COLO829 (cell line): ENCODE measurements around the gene RTL5.

Experiments
- DNase-seq: peaks from one replicate; pipeline ENCODE4 v3.0.0; 2012; ENCODE audit warnings: low spot score

RTL5 gene

DNA sequence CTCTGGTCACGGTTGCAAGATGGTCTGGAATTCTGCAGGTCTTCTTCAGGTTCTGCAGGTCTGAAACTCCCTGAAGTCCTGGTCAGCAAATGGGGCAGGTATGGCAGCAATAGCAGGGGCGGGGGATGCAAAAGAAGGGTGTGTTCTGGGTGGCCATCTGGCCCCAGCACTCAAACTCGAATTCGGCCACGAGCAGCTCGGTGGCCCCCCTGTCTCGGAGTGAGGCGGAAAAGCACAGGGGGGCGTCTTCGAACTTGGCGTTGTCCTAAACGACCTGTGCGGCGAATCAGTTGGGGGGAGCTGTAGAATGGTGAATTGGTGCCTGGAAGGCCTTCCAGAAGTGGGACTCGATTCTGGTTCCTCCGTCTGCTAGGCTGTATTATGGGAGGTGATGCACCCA lies 2.1 kb downstream of the RTL5 start:
- no peak for DNase-seq

DNA sequence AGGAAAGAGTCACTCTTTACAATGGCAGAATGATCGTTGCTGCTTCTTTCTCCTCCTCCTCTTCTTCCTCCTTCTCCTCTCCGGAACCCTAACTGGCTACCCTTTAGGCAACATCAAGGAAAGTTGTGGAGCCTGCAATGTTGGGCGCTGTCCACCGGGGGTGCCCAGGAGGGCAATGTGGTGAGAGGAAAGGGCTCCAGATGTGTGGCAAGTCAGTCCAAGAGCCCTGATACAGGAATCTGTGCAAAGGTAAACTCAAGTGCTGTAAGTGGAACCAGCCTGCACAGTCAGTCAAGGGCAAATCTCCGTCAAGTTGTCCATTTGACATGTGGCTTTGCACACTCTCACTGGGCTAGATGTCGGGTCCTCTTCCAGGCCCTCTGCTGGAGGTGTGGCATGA lies 2.8 kb downstream of the RTL5 start:
- no peak for DNase-seq

DNA sequence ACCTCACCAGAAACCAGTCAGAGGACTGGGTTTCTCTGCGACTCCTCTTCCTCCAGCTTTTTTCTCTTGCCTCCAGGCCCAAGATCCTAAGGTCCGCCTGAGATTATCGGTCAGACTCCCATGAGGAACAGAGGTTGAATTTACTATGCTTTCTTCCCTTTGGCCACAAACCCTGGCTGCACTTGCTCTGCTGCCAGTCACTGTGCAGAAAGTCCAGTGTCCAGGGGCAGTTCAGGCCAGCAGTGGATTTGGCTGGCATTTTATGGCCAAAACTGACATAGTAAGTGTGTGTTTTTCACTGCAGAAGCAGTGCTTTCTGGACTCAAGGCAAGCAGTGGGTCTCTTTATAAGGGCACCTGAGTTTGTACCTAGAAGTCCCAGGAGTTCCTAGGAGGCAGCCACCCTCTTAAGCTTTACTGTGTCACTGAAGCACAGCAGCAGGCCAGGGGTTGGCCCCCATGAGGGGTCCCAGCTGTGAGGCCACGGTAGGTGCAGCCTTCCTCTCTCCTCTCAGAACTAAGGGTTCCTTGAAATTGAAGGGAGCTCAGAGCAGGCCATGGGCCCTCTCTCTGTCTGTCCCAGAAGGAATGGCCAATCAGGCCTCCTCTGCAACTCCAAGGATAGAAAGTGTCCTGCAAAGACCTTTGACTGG lies 3.4 kb downstream of the RTL5 start:
- no peak for DNase-seq

DNA sequence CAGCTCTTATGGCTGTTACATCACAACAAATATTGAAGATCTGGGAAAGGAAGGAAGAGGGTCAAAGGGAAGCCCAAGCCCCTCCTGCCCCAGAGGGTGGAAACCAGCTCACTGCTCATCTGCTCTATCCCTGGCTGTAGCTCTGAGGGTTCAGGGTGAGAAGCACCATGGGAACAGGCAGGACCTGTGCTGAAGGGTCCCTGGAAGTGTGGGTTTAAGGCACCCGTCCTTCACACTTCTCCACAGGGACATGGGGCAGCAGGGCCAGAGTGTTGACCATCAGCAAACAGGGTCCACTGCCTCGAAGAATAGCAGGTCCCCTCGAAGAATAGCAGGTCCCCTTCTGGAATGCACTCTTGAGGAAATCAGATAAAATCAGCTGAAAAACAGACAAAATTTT lies 4.4 kb downstream of the RTL5 start:
- no peak for DNase-seq

DNA sequence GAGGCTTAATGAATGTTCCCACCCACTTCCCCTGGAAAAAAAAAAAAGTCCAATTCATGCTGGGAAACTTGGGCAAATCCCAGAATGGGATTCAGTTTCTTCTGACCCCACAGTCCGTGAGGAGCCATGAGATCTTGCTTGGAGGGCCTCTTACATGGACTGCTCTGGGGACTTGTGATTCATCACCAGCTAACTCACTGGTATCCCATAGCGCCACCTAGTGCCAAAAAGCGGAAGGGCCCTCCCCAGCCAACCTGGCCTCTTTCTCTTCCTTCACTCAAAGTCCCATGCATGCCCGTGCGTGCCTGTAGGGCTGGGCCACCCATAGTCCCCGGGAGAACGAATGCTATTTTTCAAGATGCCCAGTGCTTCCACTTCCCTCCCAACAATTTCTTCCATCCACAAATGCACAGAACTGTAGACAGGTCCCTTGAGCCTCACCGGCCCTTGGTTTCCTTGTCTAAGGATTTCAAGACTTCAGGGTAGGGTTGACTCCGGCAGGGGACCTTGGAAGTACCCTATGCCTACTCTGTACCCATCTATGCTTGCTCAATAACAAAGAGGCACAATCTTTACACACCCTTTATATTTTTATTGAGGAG lies 5.1 kb downstream of the RTL5 start:
- DNase-seq, result peak; percentile 78

DNA sequence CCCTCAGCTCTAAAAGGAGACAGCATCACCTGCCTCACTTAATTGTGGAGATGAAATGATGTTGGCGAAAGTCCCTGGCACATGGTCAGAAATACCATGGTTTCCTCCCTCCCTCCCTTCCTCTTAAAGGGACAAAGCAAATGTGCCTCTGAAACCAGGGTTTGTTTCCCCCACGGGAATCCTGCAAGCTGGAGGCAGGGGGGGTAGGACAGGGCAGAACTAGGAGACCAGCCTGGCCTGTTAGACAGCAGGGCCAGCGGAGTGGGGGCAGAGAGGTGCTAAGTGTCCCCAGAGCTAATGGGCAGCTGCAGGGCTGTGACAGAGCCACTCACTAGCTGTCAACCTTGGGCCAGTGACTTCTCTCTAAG lies 5.7 kb downstream of the RTL5 start:
- no peak for DNase-seq

DNA sequence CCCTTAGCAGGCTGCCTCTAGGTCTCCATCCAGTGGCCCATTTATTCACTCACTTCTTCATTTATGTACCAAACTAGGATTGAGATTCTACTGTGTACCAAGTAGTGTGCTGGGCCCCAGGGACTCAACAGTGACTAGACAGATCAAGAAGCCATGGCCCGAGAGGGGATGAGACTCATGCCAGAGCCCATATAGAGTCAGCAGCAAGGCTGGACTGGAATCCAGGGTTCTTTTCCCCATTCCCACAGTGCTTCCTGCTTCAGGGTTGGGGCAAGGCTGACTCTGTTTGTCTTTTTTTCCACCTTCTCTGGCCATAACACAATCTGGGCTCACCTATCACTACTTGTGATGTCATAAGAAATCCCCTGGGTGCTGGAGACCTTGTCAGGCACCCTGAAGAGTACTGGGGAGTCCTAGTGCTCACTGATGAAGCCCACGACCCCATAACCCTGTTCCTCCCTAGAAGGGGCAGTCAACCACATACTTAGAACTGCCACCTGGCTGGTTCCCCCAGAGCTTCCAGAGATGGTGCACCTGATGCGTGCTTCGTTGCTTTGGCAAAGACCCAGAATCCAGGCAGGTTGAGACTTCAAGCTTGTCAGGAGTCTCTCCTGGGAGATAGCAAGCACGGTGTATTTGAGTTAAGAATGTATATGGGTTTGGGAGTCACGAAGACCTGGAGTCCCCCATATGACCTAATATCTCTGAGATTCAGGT lies 6.2 kb downstream of the RTL5 start:
- no peak for DNase-seq

DNA sequence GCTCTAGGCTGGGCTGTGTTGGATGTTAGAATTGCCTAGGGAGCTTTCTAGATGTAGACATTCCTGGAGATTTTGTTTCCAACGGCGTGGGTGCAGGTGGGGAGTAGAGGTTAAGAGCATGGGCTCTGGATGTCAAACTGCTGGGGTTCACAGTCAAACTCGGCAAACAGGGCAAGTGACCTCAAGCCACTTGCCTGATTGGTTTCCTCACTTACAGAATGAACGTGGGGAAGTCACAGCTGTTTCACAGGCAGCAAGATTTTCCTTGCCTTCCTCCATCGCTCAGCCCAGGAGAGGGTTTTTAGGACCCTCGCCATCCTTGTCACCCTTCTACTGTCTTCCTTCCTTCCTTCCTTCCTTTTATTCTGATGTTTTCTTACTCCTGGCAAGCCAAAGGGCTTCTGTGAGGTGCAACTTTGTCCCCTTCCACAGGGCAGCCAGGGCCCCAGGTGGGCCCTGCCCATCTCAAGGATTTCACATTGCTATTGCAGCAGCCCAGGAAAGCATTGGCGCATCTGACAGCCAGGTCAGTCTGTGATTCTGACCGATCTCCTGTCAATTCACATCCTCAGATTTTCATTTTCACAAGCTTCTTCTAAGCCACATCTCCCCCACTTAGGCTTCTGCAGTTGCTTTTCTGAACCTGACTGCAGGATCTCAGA lies 7.0 kb downstream of the RTL5 start:
- no peak for DNase-seq

DNA sequence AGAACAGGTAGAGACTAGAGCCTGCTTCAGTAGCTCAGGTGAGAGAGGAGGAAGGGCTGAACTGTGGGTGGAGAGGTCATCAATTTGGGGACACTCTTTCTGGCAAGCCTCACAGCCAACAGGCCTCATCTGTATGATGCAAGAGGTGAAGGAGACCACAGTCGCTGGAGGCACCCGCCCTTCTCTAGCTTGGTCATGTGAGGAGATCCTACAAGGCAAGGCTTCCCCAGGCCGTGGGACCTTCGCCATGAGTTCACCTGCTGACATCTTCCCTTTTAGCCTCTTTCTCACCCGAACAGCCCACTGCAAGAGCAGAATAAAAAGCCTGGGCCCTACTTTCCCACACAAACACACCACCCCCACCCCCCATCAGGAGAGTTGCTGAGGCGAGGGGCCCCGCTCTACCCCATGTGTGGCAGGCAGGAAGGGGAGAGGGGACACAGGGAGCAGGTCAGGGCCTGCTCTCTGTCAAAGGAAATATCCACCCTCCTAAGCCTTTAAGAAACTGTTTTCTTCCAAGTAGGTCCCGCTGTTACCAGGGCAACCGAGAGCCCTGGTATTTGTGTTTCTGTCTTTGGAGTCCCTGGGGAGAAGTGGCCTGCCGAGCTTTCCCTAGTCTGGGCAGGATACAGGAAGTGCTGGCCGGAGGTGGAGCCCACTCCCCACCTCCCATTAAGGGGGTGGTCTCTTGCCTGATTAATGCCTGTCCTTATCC lies 8.1 kb downstream of the RTL5 start:
- peak; percentile 52 for DNase-seq

DNA sequence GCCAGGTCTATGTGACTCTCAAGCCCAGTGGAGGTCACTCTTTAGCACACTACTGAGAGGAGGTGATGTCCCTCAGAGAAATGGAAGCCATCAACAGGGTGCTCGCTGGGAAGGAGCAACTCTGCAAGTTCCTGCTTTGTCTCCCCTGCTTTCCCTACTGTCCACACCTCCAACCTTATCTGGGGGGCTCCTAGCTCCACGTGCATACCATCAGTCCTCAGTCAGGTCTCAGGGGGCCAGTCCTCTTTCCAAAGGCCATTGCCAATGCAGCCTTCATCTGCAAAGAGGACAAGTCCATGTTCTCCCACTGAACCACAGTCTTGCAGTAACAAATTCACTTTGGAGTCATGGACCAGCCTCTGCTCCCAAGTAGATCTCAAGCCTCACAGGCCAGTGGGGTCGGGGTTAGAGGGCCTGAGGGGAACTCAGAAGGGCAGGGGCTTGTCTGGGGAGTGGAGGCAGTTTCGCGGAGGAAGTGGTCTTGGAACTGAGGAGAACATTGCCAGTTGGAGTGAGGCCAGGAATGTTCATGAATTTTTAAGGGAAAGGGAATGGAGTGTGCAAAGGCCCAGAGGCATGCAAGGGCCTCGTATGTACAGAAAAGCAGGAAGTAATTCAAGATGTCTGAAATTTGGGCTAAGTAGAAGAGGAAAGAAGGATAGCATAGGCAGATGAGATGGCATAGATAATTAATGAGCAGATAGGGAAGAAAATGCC lies 8.9 kb downstream of the RTL5 start:
- no peak for DNase-seq

DNA sequence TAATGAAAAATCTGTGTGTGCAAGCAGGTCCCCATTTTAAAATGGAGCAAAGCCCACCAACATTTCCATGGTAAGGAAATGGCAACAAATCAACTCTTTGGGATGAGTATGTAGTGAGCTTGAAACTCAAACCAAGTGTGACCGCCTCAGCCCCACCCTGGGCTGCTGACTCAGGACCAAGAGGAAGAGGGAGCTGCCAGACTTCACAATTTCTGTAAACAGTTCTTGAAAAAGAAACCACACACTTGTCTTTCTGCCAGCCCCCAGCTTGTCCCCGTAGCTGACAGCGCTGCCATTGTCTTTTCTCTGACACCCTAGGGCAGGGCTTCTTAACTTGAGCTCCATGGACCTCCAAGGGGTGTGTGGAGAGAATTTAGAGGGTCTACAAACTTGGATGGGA lies 10.3 kb downstream of the RTL5 start:
- DNase-seq, result no peak

DNA sequence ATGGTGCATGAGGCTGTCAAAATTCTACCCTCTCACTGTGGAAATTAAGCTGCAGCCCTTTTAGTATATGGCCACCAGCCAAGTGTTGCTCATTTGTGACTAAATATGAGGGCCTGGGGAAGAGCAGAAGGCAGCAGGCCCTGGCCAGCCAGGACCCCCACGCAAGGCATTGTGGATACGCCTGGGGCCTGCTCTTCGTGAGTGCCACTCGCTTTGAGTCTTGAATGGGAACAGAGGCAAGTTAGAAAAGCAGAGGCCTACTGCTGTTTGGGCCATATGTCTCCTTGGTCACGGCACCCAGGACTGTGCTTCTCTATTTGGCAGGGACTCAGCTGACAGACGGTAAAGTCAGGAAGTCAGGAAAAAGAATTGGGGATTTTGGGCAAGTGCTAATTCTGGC lies 10.9 kb downstream of the RTL5 start:
- no peak for DNase-seq

DNA sequence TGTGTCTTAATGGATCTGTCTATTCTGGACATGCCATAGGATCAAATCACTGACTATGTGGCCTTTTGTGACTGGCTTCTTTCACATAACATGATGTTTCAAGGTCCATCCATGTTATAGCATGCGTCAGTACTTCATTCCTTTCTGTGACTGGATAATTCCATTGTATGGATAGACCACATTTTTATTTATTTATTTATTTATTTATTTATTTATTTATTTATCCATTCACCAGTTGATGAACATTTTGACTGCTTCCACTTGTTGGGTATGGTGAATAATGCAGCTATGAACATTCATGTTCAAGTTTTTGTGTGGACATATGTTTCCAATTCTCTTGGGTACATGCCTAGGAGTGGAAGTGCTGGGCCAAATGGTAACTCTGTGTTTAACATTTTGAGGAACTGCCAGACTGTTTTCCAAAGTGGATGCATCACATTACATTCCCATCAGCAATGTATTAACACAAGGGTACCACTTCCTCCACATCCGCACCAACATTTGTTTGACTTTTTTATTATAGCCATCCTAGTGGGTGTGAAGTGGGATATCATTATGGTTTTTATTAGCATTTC lies 14.0 kb downstream of the RTL5 start:
- no peak for DNase-seq

DNA sequence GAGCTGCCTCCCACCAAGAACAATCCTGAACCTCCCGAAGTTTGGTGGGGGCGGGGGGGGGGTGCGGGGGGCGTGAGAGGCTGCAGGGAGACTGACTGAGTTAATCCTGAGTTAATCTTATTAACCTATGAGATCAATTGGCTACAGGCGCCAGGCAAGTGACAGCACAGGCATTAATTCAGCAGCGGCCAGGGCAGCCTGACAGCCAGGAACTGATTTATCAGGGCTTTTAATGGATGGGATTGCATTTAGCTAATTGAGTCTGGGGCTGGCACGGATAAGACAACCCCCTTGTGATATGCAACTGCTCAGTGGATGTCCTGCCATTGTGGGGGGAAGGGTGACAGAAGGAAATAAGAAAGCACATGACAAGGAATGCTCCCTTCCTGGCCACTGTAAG lies 16.3 kb downstream of the RTL5 start:
- DNase-seq, result no peak

DNA sequence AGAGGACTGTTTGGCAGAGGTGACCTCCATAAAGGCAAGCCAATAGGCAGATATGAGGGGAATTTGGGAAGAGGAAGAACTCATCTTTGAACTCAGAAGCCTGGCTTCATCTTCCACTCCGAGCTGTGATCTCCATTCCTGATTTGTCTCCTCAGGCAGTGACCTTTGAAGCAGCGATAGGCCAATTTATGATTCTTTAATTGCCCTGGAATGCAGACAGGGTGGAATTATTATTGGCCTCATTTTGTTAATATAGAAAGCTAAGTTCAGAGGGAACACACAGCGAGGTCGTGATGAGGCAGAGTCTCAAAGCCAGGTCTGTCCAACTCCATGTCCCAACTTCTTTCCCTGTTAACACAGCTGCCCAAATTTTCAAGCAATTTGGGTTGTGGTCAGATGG lies 16.9 kb downstream of the RTL5 start:
- no peak for DNase-seq

DNA sequence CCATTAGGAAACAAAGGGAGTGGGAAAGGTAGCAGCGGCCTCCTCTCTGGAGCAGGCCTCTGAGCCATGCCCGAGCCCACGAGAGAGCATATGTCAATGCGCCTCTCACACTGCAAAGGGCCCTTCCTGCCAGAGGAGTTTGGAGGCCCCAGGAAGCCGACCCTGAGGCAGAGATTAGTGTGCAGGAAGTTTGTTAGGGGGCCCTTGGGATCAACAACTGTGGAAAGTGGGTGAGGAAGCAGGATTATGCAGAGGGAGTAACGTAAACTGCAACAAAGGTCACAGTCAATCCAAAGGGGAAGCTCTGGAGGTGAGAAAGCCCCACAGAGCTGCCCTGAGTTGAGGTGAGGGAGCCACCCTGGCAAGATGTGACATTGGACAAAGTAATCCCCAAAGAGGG lies 17.4 kb downstream of the RTL5 start:
- no peak for DNase-seq

DNA sequence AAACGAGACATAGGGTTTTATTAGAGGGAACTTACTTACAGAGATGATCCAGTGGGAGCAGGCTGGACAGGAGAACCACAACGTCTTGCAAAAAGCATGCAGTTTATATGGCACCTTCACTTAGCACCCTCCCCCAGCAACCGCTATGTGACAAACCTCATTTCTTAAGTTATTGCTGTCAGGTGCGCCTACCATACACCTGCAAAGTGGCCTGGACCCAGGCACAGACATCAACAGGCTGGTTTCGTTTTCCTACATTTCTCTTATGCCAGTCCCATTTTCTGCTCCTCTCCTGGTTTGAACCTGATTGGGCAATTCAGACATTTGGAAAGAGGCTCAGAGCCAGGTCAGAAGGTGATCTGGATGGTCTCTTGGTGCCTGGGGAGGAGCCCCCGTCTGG lies 18.3 kb downstream of the RTL5 start:
- DNase-seq, result no peak

DNA sequence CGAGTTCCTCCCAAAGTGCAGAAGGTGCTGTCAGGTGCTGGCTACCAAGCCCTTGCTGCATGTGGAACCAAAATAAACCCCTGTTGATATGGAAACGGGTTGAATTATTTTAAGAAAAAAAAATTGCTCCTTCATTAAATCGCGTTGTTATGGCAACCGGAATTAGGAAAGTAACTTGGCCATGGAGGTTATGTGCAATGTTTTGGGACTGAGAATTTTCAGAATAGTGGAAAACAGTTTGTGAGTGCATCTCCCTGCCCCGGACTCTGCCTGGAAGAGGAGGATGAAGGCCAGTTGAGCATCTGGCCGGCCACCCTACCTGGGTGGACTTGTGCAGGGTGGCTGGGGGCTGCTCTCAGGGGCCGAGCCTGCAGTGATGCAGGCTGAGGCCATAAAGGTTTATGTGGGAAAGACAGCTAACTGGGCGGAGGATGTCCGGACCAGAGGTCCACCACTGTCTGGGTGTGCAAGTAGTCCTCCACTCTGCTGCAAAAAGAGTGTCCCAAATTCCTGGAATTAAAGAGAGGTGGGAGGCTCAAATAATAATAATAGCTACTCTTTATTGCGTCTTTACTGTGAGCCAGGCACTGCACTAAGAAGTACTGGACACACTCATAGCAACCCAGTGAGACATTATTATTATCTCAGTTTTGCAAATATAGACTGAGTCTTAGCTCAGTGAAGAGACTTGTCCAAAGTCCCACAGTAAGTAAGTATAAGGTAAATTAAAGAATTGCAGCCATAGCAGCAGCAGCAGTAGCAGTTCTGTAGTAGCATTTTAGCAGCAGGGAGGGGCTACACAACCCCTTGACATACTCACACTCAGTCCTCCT lies 20.6 kb downstream of the RTL5 start:
- DNase-seq, result no peak

DNA sequence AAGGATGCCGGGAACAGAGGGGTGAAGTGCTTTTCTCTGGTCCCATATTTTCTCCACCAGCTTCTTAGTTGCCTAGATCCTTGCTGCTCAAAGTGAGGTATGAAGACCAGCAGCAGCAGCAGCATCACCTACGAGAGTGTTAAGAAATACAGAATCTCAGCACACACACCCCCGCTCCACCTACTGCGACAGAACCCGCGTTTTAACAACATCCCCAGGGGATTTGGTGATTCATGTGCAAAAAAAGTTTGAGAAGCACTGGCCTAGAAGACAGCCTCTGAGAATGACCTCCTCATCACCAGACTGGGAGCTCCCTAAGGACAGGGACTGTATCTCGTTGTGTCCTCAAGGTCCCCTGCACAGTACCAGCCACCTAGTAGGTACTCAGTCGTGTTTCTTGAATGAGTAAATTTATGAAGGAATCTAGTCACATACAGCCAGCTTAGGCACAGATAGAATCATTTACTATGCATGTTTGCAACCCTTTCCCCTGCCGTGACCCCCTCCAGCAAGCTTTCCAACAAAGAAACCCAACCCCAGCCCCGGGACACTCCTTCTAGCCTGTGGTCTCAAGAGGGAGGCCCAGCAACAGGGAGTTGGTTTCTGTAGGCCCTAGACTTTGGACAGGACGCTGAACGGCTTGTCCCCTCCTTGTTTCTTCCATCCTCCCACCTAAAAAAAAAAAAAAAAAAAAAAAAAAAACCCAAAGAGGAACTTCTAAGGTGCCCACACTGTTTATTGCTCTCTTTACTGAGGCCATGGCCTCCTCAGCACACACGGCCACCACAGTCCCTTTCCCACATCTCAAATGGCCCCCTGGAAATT lies 21.5 kb downstream of the RTL5 start:
- no peak for DNase-seq

DNA sequence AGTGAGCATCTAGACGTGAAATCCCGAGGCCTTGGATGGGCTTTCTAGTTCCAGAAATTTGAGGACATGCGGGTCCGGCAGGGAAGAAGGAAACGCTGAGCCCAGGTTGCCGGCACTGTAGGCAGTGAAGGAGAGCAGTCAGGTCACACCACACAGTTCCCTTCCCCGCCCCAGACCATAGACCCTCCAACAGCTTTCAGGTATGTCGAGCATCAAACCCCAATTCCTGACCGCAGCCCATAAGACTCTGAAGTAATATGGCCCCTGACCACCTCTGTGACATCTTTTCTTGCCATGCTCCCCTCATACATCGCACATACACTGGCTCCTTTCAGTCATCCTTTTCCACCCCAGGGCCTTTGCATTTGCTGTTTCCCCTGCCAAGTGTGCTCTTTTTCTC lies 23.0 kb downstream of the RTL5 start:
- DNase-seq, result no peak
